ENCODE results near the gene DENND1A.
"Not testable (repeated sequence)": the region's sequence is repeated elsewhere in the genome, so short reads cannot be mapped to it uniquely, and the experiment has no call there.

Gene DENND1A

DNA sequence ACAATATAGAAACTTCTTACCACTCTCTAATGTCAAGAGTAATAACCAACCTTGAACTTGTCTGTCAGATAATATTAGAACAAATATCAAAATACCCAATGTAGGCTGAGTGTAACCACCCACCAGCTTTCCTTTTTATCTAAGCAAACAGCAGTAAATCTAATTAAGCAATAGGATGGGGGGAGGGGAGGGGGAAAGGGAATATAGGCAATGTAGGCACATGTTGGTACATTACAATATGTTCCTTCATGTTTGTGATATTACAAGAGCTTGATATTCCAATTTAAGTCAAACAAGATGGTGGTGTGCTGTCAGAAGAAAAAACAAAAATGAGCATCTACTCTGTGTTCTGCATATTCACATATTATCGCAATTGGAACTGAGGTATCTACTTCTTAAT lies 158.2 kb downstream of the DENND1A start:
- DNase-seq (ENCODE audit: low read depth in 2 of 2), result no peak

DNA sequence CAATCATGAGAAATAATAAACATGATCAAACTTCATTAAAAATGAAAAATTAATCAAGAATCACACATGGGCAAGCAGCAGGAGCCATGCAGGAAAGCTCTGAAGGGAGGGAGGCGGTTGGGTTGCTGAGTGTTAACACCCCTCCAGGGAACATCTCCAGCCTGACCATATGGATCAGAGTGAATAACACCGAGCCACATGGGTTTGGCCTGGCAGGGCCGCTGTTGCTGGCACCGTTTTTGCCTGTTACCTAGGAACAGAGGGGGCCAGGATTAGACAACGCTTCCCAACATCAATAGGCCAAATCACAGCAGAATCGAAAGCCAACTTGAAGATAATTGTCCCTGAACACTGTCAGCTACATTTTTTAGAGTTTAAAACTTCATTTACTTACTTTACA lies 160.2 kb downstream of the DENND1A start:
- DNase-seq (ENCODE audit: low read depth in 2 of 2), result no peak

DNA sequence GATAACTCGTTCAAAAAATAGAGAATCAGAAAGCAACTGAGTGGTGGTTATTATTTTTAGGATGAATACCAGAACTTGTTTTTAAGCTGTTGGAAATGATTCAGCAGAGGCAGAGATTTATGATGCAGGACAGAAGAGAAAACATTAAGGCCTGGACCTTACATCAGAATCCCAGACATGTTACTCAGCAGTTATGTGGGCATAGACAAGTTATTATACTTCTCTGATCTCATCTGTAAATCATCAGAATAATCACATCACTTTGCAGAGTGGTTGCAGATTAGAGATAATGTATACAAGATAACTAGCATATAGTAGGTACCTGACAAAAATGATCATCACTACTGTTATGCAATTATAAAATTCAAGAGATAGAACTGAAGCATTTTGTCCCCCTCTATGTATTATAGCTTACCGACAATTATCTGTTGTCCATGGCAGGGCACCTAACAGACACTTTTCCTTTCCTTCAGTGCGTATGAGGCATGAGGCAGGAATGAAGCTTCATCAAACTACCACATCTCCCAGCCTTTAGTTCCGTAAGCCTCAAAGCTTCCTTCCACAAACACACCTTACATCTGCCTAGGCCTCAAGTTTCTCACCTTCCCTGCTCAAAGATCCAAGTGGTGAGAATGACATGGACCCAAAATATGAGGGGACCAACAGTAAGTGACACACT lies 165.9 kb downstream of the DENND1A start:
- DNase-seq (ENCODE audit: low read depth in 2 of 2), result no peak

DNA sequence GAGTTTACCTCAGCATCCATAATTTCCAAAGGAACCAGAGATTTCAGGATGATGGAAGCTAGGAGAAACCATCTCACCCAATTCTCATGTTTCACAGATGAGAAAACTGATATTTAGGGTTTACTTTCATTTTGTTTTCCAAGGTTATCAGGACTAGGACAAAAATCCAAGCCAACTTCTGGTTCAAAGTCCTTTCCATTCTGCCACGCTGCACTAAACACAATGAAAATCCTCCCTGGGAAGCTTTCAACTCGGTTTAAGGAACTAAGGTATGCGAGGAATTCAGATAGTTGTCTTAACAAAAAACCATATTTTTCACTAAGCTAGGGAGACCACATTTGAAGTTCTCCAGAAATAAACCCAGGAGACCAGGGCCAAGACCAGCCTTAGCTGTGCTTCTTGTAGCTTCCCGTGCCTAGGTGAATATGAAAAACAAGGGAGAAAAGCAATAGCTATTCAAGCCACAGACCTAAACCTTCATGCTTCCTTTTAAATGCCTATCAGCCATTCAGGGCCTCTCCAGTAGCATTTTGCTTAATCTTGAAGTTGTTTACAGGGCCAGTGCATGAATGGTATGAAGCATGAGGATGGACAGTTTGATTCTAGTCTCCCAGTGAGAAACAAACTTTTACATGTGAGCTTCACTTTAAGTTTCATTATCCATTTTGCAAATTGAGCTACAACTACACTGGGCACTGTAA lies 167.9 kb downstream of the DENND1A start:
- DNase-seq (ENCODE audit: low read depth in 2 of 2), result no peak

DNA sequence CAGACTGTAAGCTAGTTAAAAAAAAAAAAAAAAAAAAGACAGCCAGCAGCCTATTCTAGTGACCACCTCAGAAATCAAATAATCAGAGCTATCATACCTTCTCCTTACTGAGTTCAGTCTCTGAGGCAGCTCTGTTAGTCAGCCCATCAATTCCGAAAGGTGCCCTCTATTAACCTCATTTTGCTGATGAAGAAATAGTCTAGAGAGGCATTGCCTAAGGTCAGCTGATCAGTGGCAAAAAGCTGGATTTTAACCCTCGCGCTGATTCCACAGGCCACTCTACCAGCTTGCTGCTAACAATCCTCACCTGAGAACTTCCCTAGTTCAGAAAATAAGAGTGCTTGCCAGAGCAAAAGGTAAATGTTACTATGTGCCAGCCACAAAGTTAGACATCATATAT lies 172.0 kb downstream of the DENND1A start:
- DNase-seq (ENCODE audit: low read depth in 2 of 2), result no peak

DNA sequence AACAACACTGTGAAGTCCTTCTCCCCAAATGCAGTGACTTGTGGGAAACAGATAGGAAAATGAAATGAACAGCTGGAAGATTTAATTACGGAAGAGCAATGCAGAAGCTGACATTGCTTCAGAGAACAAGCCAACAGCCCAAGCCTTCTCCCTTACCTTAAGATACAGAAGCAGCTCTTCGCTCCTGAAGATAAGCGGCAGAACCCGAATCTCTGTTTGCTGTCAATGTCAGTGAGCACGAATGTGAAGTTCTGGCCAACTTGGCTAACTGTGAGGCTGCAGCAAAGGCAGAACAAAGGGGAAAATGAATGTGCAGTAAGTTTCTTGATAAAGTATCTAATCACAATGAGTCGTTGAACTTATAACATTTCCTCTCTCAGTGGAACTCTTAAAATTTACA lies 172.4 kb downstream of the DENND1A start:
- no peak for DNase-seq (ENCODE audit: low read depth in 2 of 2)

DNA sequence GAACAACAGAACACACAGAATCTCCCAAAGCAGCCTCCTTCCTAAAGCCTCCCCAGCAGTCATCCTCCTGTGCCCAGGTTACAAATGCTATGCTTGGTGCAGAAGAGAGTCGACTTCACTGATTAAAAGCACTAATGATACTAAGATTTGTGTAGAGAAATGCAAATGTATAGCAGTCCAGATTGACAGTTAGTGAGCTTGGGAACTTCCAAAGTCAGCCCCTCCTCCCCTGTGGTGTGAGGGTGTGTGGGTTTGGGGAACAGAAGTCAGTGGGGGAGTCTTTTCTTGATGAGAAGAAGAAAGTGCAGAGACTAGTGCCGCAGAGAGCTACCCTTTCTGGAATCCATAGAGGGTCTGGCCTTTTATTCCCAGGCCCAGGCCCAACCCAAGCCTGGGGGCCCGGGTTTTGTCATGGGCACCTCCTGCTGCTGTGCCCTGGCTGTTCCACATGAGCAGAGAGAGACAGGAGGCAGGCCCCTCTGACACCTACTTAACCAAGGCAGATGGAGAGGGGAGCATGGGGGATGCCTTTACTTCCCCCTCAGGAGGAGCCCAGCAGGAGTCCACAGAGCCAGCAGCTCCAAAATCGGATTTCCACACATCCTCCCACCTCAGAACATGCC lies 173.3 kb downstream of the DENND1A start:
- DNase-seq (ENCODE audit: low read depth in 2 of 2), result no peak

DNA sequence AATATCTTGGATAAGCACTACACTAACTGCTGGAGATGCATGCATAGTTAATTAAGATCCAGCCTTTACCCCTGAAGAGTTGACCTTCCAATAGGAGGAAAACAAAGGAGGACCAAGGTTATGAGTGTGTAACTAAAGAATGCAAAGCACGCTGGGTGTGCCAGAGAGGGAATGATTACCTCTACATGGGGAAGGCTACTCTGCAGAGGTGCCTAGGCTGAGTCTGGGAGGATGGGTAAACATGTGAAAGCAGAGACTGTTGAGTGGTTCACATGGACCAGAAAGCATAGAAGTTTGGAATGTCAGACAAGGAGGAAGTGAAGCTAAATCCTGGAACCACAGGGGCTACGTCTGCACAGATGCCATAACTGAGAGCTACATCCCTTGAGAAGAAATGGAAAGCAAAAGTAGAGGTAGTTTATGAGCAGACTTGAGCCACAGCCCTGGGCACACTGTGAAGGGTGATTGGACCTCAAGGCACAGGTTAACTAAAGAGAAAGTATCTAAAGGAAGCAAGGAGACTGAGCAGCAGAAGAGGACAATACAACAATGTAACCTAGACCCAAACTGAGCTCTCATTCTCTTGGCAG lies 176.2 kb downstream of the DENND1A start:
- DNase-seq (ENCODE audit: low read depth in 2 of 2), result no peak

DNA sequence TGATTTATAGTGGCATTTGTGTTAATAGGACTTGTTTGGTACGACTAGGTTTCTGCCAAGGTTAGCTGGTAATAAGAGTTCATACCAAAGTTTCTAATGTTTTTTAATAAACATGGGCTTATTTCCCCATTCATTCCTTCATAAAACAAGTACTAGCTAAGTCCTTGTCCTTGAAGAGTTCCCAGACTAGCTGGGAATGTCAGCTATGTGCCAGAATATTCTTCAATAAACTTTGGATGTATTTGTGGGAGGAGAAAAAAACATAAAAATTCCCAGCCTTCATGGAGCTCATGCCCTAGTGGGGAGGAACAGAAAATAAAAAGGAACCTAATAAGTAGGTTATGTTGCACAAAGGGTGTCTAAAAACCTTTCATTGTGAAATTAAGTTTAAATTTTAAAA lies 176.9 kb downstream of the DENND1A start:
- no peak for DNase-seq (ENCODE audit: low read depth in 2 of 2)

DNA sequence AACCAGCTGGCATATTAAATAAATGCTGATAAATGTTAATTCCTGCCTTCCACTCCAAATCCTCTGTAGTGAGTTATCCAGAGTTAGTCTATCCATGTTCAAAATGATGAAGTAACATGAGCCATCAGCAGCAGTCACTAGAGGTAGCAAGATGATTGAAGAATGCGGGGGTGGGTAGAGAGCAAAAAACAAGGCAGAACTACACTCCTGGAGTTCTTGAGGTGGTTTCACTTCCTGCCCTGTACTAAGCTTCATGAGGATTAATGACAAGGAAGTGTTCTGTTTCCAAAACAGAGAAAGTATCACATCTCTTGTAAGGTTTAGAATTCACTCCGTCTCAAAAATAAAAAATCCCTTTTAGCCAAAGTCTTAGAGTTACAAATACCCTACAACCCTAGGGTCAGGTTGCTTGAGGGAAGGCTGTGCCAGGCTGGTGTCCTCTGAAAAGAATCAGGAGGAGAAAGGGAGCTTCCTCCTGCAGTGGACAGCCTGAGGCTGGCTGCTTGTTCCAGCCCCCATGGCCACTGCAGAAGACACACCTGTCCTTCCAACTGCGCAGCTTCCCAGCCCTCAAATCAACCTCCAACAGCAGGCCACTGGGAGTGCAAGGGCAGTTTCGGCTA lies 180.2 kb downstream of the DENND1A start:
- no peak for DNase-seq (ENCODE audit: low read depth in 2 of 2)

DNA sequence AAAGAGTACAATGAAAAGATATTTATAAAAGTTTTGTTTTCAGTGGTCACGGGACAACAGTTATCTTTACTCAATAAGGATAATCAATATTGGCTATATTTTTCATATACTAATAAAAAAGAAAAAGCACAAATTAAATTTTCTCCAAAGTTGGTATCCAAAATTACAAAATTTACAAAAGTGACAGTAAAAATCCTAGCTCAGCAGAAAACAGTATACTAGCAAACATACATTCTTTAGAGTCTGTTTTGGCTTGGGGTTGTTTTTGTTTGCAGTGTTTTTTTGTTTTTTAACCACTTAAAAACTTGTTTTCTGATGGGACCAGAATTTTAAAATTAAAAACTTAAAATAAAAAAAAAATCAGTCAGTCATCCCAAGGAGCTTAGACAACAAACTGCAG lies 183.2 kb downstream of the DENND1A start:
- DNase-seq (ENCODE audit: low read depth in 2 of 2), result no peak

DNA sequence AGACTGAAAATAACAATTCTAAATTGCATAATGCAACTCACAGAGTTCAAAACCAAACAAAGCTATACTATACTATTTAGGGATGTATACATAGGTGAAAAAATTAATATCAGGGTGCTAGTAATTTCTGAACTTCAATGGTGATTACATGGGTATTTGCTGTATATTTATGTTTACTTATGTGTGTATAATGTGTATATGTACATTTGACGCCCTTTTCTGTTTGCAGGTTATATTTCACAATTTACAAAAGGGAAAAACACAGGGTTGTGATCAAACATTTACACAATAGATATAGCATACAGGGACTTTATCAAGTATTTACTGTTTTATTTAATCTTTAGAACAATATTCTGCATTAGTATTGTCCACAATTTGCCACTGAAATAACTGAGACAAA lies 184.0 kb downstream of the DENND1A start:
- DNase-seq (ENCODE audit: low read depth in 2 of 2), result no peak

DNA sequence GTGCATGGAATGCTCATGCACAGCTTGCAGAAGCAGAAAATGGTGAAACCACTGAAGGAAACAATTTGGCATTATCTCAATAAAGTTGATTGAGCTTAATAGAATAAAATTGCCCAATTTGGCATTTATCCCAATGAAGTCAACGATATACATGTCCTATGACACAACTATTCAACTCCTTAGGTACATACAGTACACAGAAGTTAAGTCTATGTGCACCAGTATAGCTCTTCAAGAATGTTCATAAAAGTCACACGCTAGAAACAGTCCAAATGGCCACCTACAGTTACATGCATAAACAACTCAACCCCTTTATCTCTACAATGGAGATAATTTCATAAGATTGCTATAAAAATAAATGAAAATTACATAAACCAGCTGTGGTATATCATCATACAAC lies 184.5 kb downstream of the DENND1A start:
- DNase-seq (ENCODE audit: low read depth in 2 of 2), result no peak

DNA sequence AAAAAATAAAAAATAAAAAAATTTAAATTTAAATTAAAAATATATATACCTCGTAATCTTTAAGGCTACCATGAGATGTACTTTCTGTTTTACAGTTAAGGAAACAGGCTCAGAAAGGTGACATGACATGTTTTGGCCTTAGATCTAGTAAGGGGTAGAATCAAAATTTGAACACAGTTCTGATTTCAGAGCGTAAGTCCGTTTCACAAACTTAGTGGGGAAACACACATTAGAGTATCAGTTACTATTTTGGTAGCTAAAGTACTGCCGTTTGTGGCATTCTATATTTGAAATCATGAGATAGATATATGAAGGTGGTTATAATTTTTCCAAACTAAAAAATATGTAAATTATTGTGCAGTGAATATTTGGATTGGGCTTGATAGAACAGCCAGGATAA lies 186.2 kb downstream of the DENND1A start:
- no peak for DNase-seq (ENCODE audit: low read depth in 2 of 2)

DNA sequence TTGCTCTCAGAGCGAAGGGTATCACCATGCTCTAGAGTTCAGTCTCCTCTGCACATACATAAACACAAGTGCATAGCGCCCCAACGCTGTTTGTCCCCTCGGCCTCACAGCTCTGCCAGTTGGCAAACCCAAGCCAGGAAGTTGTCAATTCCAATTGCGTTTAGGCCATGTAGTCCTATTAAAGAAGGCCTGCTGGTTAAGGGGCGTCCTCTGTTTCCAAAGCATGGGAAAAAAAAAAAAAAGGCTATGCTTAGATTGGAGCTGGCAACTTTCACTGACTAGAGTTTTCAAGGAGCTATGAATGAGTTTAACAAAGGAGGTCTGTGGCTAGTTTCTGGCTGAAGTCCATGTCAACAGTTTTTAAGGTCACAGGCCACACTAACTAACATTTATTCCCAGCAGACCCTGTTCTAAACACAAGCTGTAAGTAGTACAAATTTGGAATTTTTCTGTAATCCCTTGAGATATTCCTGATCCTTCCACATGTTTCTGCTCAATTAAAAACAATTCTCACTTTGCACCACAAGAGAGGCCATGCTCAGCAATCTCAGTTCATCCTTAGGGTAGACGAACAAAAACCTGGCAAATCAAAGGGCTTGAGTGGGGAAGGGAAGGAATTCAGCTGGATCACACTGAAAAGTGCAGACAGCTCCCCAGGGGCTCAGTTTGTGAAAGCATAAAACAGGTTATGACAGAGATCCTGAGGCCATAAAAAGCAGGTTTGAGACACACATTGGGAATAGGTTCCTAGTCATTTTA lies 187.7 kb downstream of the DENND1A start:
- no peak for DNase-seq (ENCODE audit: low read depth in 2 of 2)

DNA sequence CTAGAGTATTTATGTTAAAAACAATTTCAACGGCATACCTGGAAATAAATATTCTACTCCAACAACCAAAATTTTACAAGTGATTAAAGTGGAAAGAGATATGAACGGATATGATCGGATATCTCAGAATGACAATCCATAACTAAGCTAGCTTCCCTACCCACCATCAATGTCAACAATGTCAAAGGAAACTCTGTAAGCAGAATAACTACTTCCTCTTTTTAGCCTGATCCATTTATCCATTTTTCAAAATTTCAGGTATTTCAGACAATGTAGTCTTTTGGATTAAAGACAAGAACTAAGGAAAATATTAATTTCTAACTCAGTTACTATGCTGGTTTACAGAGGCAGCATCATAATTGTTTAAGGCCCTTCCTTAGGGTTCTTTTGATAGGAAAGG lies 188.7 kb downstream of the DENND1A start:
- no peak for DNase-seq (ENCODE audit: low read depth in 2 of 2)

DNA sequence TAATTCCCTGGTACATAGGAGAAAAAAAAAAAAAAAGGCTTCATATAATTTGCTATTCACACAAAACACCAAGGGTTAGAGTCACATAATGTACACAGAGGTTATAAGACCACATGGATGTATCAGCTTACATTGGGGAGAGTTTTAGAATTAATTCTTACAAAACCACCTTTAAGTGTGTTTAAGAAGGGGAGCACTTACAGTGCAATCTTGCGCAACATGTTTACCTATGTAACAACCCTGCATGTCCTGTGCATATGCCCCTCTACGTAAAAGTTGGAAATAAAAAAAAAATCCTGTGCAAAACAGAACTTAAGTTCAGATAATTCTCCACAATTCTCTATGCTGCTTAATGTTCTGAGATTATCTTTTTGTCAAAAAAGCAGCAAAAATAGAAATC lies 190.0 kb downstream of the DENND1A start:
- no peak for DNase-seq (ENCODE audit: low read depth in 2 of 2)

DNA sequence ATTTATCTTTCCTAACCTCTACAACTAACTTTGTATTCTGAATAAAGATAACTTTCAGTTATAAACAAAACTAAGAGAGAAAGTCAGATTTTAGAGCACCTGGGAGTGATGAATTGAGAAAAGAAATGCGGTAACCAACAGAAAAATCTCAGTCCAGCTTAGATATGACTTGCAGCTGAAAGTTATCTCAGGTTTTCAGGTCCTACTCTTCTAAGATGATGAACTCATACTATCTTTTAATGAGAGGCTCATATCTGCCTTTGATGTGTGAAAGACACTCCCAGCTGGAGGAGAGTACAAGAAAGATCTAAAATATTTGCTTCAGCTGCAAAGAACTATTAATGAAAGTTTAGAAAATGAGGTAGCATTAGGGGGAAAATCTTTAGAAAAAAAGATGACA lies 190.5 kb downstream of the DENND1A start:
- DNase-seq (ENCODE audit: low read depth in 2 of 2), result no peak

DNA sequence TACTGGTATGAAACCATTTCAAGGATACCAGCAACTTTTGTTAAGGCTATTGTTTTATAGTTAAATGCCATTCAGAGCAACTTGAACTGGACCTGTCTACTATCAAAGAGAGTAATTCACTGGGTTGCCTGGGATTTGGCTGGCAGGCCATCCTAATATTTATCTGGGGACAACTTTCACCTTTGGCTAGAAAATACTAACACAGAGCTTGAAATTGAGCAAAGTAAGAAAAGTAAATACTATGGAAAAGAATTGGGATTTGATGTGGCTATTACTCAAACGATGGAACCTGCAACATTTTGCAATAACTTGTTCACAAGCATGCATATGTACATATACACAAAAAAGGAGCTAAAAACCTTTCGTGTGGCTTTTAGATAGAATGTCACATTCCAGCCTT lies 191.3 kb downstream of the DENND1A start:
- DNase-seq (ENCODE audit: low read depth in 2 of 2), result no peak

DNA sequence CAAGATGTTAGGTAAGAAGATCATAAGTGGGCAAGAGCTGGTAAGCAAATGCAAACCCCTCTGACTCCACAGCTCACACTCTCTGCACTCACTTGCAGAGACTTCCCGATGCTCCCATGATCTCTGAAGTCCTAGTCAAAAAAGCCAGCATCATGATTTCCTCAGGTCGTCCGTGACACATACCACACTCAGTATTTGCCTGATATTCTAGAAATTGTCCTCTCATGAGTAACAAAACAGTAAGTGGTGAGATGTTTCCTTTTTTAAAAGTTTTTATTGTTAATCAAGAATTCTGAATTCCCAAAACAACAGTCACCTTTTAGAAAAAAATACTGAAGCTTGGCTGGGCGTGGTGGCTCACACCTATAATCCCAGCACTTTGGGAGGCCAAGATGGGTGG lies 194.6 kb downstream of the DENND1A start:
- DNase-seq (ENCODE audit: low read depth in 2 of 2), result no peak

DNA sequence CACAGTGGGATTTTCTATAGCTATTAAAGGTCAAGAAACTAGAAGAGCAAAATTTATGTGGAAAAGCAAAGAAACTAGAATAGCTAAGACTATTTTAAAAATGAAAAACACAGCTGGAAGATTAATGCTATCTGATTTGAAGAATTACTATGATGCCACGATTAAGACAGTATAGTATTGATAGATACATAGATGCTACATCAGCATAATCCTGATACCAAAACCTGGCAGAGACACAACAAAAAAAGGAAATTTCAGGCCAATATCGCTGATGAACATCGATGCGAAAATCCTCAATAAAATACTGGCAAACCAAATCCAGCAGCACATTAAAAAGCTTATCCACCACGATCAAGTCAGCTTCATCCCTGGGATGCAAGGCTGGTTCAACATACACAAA lies 201.4 kb downstream of the DENND1A start:
- not testable (repeated sequence) for DNase-seq (ENCODE audit: low read depth in 2 of 2)

DNA sequence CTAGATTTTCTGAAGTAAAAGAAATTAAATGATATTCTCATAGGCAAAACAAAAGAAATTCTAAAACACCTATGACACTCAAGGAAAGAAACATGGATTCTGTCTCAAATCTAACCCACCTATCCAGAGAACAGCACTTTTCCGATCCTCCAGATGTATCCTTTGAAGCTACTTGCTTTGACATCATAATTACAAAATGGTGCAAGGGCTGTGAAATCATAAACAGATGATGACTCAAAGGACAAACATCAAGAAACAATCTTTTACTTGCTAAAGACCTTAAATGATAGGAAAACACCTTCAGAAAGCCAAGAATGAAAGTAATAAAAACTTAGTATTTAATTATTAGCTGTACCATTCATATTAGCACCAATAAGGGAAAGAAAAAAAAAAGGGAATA lies 202.6 kb downstream of the DENND1A start:
- no peak for DNase-seq (ENCODE audit: low read depth in 2 of 2)
